Measurements from ENCODE around the gene FAM25A. TPM values are rescaled to one million over a fixed set of nuclear protein-coding genes. Genes with fewer than 3 reads are reported as not detected.

The FAM25A gene
- total RNA-seq, 1 donor from 2014 or later = not detected

- no peak for DNase-seq (ENCODE audit: low read depth in 2 of 2)
These were observed 39.3 kb downstream of the FAM25A start for GRCh38 chr10:87059401-87059800.

DNA sequence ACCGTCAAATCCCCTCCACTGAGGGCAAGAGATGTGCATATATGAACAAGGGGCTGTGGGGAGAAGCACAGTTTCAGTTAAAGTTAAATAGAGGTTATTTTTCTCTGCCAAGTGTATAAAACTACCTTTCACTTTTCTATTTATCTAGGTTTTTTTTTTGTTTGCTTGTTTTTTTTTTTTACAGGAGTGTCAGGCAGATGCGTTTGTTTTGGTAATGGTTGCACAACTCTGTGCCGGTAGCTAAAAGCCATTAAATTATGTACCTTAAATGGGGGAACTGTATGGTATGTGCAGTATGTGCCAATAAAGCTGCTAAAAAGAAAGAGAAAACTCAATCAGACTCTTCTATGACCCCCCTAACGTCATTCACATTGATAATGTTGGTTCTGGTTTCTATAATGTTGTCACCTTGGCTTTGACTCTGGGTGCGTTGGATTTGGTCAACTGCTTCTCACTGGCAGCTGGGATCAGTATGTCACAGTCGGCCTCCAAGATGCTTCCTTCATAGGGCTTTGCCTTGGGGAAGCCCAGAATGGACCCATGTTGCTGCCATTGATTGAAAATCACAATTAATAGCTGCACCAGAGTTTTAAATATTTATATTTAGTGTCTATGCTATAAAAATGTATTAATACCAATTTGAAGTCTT is 40.3 kb downstream of the FAM25A start:
- no peak for DNase-seq (ENCODE audit: low read depth in 2 of 2)

- DNase-seq (ENCODE audit: low read depth in 2 of 2) = no peak
These were observed 44.6 kb downstream of the FAM25A start for GRCh38 chr10:87064651-87065050.

DNA sequence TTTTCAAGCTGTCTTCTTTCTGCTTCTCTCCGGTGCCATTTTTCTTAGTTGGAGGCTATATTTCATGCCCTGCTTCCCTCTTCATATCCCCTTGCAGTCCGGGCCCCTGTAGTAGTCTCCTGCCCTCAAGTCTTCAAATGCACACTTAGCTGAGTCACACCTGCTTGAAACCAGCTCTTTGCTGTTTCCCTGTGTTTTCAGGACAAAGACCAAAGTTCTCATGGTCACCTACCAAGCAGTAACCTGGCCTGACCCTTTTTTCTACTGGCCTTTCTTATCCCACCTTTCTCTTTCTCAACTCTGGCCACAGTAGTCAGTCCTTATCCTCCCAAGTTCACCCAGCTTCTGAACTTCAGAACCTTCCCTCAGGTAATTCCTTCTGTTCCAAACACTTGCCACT is 46.1 kb downstream of the FAM25A start:
- DNase-seq (ENCODE audit: low read depth in 2 of 2) = no peak

DNA sequence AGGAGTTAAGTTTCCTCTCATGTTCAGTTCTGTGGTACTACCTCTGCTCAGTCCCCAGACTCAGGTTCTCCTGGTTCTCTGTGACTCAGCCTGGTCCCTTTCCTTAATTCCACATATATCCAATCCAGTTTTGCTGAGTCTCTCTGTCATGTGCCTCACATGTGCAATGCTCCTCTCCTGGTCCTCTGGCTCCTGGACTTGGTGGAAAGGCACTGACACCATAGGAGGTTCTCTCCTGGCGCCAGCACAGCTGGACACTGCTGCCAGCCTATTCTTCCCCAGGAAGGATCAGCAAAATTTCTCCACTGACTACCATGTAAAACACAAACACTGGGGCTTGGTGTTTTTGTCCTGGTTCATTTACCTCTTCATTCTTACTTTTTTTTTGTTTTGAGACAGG is 46.8 kb downstream of the FAM25A start:
- no peak for DNase-seq (ENCODE audit: low read depth in 2 of 2)

GRCh38 chr10:87068281-87068680 is 48.2 kb downstream of the FAM25A start:
- no peak for DNase-seq (ENCODE audit: low read depth in 2 of 2)

DNA sequence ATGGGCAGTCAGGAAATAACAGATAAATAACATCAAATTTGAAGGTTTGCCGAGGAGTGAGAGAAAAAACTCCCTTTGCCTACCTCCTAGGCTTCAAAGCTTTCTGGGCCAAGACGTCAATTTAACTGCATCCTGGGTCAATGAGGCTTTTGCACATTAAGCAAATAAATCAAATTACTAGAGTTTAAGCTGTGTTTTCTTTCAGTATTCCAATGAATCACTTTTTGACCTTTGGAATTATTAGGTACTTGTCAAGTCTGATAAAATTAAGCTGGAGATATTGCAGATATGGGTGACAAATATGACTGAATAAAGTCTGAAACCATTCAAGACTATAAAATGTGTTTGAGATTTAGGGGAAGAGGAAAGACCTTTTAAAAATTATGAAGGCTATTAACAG is 52.4 kb downstream of the FAM25A start:
- DNase-seq (ENCODE audit: low read depth in 2 of 2) = no peak

Other genes starting within 250 kb of the FAM25A start
- gene MMRN2, start 62.7 kb upstream of the FAM25A start, total RNA-seq = 14.9 and 96.3 TPM in 2 replicates
- 46.2 and 112 TPM in 2 replicates for gene SNCG, start 61.7 kb upstream of the FAM25A start, total RNA-seq
- 10.1 and 37.7 TPM in 2 replicates for gene ADIRF, start 51.8 kb upstream of the FAM25A start, total RNA-seq
- 141 and 146 TPM in 2 replicates for gene GLUD1, start 74.5 kb downstream of the FAM25A start, total RNA-seq
- gene SHLD2, start 74.9 kb downstream of the FAM25A start, total RNA-seq = 14.6 and 19.2 TPM in 2 replicates
- under 0.01 and 0.20 TPM in 2 replicates for gene NUTM2A, start 205.2 kb downstream of the FAM25A start, total RNA-seq